Renal pelvis (tissue), 4 donors: ENCODE data around the gene KLHDC8A. TPM values are rescaled to one million over a fixed set of nuclear protein-coding genes. Genes with fewer than 3 reads are reported as not detected.
A peak's percentile ranks its signal among the peaks of the same experiment; 100 is the strongest.

Source experiments
- DNase-seq: peaks from one replicate; pipeline ENCODE4 v3.0.0-alpha.2; 2013
- polyA plus RNA-seq, 3 donors: library from polyadenylated mRNA; unstranded; fragments of 120-200 nt; gene quantifications; one replicate each; pipeline ENCODE4 v1.2.1, GENCODE V29; 2013; ENCODE audit not compliant: insufficient read length in 3 of 3

The KLHDC8A gene
- polyA plus RNA-seq, 3 donors, result 1.9 to 2.1 (median 2.1) TPM

DNA sequence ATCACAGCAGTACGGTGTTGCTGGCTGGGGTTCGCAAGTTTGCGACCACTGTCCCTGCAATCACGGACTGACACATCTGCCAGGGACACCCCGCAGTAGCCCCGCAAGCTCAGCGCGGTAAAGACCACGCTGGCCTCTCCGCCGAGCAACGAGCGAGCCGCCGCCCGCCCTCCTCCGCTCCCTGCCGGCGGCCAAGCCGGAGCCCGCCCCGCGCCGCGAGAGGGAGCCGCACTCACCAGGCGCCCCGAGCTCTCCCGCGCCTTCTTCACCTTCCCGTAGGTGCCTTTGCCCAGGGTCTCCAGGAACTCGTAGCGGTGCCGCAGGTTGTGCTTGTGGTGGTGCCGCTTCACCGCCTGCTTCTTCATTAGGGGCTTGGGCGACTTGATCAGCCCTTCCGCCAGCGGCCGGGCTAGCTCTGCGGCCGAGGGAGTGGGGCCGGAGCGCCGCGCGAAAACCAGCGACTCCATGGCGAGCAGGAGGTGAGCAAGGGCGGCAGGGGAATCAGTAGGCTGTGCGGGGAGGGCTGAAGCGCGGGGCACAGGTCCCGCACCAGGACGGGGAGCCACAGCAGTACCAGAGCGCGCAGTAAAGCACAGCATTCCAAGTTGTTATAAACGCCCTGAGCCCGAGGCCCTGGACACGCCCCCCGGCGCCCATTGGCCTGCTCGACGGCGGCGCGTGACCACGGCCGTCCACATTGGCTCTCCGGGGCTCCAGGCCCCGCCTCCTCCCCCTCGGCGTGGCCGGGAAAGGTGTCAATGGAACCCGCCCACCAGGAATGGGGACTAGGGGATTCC, 35.4 kb downstream of the KLHDC8A start, which contains the start of gene NUAK2:
NUAK2 (minus strand) TSS at position 584 of the 797 bp plus-strand sequence; CDS start at position 467, 117 bp downstream.
- DNase-seq, result peak; percentile 92

DNA sequence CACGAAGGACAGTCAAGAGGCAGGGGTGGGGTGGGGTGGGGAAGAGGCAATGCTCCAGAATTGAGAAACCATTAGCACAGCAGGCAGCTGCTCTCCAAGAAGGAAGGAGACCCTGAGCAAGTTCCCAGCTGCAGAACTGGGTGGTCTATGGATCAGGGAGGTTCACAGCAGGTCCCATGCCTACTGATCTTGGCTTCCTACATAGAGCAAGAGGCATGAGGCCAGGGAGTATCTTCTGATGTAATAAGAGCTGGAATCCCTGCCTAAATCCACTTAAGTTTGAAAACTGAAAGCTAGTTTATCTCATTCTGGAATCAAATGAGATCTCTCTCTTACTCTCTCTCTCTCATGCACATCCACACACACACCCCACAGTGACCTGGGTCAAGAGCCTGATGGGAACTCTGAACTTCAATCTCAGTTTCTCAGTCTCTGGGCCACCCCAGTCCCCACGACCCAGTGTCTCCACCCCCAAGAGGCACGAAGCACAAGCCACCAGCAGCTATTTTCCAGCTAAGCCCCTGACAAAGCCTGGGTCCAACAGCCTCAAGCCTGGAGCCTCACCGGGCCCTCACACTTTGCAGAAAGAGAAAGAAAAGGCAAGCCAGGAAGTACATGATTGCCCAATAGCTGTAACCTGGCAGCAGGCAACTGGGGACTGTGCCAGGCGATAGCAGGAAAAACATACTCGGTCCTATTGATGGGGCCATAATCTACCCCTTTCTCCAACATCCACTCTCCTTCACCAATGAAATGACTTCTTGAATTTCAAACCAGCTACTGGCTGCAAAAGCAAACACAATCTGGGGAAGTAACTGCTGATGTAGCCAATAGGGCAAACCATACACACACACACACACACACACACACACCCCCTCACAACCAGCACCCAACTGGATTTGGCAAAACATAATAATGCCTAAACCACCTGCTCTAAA, 37.4 kb downstream of the KLHDC8A start:
- no peak for DNase-seq

DNA sequence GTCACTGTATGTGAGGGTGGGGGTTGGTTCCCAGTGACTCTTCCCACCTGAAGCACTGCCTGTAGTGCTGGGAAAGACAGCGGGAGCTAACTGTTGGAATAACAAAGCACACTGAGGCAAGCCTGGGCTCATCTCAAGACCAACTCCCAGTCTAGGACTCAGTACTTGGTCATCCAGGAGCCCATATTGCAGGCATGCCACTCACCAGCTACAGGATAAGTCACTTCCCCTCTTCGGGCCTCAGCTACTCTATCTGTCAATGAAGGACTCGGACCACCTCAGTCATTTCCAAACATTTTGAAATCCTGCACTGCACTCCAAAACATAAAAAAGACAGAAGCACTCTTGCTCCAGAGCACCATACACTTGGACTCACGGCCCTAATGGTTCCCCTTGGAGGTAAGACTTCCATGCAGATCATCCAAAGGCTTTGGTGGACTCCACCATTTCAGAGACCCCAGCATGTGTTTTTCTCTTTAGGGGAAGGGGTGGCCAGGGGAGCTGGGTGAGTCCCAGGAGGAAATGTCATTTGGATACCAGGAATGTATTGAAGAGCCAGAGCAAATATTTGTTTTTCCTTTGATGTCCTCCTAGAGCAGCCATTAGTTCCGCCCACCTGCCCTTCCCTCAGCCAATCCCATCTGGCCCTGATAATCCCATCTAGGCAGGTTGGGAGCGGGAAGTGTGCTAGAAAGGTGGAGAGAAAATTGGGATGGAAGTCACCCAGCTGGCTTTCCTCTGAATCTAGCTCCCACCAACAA, 38.3 kb downstream of the KLHDC8A start:
- no peak for DNase-seq

DNA sequence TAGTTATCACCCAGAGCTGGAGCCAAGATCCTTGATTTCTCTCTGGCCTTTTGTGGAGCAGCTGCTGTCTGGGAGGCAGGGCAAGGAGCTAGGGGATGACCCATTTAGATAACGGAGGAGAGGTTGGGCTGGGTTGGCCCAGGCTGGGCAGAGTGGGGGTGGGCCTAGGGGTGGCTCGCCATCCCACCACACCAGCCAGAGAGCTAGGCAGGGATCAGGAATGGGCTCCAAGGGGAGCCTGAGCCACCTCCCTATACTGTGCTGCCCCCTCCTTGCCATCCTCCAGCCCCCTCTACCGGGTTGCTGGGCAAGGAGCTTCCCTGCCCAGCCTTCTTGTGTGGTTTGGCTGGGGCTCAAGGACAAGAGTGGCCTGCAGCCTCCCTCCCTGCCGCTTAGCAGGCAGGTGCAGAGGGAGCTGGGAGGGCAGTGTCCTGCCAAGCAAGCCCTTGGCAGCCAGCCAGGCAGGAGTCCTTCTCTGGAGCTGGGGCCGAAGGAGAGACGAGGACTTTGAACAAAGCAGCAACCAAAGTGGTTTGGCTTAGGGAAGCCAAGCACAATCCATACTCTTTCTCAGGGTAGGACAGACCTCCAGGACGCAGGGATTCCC, 39.3 kb downstream of the KLHDC8A start:
- DNase-seq, result peak; percentile 69

DNA sequence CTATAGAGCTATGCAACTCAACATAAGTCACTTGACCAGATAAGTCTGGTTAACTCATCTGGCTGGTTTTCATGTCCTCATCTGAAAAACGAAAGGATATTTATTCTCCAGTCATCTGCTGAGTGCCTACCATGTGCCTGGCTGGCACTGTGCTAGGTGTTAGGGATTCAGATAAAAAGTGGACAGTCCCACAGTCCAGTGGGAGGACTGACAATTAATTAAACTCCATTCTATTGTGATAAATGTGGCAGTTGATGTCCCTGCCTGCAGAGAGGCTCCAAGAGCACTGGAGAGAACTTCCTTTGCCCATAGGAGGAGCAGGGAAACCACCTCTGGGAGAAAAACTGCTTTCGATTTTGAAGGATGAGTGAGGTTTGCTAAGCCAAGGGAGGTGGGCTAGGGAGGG, 40.6 kb downstream of the KLHDC8A start:
- DNase-seq, result no peak

DNA sequence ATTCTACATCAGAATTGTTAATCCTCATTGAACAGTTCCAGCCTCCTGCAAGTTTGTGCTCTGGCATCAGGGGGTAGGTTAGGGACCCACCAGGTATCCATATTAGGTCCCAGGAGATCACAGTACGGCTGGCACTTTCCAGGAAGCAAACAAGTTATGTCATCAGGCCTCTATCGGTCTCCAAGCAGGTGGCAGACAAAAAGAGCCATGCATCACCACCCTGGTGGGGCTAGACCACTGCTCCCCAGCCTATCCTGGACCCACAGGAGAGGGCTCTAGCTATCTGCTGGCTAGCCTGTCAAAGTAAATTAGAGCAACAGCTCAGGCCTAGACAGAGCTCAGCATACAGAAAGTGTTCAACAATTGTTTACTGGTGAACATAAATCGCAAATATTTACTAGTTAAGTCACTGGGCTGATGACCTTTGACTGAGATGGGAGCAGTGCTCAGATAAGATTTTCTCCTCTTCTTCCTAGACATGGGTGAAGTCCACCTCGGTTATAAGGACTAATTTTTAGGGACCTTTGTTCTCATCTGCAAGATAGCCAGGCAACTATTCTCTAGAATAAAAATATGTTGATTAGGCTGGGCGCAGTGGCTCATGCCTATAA, 41.6 kb downstream of the KLHDC8A start:
- DNase-seq, result no peak

DNA sequence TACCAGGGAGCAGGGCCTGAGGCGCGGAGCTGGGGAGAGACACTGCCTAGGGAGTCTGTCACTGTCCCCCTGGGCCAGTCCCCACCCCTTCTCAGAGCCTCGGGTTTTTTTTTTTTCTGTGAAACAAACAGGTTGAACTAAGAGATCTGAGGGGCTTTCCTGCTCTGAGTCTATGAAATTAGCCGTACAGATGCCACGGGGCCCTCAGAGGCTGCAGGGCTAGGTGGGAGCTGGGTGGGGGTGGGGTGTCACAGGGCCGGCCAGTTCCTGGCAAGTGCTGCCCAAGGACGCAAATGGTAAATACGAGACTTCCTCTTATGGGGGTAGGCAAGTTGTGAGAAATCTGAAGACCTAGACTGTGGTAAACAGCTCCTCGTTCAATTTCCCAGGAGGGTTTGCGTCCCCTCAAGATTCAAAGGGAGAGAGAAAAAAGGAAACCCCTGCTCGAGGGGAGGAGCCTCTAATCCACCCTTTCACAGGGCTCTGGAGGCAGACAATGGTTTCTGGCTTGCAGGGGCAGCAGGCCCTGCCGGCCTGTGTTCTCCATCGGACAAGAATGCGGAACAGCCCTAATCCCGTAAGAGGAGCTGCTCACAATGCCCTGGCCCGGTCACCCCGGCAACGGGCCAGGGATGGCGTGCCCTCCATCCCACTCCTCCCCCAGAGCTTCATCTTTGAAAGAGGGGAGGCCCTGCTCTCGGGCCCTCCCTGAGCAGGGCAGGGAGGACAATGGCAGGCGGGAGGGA, 43.0 kb downstream of the KLHDC8A start:
- peak; percentile 68 for DNase-seq

DNA sequence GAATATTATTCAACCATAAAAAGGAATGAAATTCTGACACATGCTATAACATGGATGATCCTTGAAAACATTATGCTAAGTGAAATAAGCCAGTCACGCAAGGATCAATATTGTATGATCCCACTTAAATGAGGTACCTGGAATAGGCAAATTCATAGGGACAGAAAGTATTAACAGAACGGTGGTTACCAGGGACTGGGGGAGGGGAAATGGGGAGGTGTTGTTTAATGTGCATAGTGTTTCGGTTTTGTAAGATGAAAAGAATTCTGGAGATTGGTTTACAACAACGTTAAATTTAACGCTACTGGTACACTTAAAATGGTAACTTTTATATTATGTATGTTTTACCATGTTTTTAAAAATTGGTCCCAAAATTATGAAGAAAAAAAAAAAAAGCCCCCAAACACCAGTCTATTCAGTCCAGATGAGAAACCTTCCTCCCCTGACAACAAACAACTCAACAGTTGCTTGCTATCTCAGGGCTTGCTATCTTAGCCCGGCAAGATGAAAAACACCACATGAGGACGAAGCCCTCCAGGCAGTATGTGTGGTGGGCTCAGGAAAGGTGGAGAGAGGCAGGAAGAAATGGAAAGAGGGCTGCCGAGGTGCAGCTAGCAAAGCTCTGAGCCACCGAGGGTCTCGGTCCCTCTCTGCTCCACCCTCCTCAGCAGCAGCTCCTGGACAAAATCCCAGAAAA, 43.7 kb downstream of the KLHDC8A start:
- no peak for DNase-seq

DNA sequence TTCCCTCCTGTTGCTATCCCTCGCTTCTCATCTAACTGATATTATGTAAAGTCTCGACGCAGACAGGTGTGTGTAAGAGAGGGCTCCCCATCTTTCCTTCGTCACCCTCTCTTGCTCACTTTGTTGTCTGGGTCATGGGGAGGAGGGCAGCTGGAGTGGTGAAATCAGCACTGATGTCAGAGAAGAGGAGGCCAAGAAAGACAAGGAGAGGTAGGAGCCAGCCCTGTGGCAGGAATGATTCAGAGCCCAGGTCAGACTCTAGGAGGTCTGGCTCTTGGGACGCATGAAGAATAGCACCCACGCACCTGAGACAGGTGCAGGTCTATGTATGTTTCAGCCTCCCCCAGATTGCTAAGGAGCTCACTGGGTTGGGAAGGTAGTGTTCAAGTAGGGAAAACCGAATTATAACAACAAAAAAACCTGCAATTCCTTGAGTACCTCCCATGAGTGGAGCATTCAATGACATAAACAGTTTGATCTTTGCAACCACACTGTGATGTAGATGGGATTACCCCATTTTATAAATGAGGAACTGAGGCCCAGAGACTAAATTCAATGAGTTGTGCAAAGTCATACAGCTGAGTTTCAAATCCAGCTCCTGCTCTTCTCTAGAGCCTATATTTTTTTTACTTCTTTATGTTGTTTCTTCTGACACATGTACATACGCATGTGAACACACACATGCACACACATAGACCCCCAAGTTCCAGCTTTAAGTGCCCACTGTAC, 45.6 kb downstream of the KLHDC8A start:
- no peak for DNase-seq

DNA sequence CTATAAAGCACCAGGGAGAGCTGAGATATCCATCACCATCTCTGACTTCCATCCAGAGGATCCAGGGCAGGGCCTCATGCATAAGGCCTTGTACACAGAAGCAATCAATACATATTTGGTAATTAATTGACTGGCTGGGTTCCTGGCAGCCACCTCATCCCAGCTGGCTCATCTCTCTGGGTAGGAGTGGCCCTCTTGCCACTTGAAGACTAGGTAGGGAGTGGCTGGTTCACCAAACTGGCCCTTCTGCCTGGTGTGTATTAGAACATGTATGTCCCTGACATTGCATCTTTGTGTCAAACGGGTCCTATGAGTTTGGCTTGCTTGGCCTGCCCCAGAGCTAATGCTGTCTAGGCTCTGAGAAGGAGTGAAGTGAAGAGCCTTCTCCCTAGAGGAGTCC, 47.0 kb downstream of the KLHDC8A start:
- DNase-seq, result no peak

DNA sequence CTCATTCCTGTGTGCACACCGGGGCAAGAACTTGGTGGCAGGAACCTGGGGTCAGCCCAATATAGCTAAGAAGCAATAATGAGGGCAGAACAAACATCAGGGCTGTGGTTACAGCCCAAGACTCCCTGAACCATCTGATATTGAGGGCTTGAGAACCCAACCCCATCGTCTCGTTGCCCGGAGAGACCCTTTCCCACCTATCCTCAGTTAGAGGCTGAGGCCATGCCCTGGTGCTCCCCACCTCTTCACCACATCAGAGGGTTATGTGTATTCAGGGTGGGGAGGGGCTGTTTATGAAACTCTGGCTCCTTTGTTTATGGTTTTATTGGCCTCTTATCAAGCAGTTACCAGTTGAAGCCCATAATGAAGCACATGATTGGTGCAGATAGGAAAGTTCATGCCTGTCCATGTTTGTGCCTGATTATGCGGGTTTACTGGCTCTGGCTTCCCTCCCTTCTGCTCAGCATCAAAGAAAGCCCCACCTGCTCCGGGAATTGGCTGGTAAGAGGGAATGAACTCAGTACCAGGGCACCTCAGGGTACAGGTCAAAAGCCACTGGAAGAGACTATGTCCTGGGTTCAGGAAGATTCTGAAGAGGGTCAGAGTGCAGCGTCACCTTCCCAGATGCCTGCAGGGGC, 49.7 kb downstream of the KLHDC8A start:
- no peak for DNase-seq

DNA sequence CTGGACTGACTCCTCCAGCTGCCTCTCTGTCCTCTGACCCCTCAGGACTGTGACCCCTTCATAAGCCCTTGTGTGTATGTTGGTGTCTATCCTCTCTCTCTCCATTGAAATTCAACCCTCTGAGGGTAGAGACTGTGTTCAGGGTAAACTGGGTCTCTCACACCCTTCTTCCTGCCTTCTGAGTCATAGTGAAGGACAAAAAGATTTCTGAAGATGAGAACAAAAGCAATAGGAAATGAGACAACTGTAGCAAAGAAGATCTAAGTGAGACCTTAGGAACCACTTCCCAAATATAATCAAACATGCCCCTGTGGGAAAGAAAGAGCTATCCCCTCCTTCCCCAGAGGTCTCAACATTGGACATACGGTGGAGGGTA, 52.0 kb downstream of the KLHDC8A start:
- DNase-seq, result no peak

DNA sequence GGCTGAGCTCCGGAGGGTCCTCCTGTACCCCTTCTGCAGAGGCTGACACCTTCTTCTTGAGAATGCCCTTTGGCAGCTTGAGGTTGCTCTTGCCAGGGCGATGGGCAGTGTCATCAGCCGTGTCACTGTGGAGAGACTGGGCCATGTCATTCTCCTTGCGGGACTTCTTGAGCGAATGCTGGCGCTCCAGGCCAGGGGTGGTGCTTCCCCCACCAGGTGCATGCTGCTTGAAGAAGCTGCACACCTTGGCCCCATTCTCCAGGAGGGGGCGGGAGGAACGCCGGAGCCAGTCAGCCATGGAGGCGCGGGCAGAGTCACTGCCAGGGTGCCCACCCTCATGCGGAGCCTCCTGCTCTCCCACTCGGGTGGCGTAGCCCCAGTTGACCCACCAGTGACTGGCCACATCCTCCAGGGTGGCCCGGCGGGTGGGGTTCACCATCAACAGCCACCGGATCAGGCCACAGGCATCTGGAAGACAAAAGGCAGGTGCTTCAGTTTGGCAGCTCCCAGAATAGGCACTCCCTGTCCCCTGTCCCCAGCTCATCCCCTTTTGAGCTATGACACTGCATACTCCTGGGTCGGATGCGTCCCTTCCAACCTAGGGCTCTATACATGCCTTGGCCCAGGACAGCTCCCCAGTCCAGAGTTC, 52.6 kb downstream of the KLHDC8A start:
- DNase-seq, result no peak

DNA sequence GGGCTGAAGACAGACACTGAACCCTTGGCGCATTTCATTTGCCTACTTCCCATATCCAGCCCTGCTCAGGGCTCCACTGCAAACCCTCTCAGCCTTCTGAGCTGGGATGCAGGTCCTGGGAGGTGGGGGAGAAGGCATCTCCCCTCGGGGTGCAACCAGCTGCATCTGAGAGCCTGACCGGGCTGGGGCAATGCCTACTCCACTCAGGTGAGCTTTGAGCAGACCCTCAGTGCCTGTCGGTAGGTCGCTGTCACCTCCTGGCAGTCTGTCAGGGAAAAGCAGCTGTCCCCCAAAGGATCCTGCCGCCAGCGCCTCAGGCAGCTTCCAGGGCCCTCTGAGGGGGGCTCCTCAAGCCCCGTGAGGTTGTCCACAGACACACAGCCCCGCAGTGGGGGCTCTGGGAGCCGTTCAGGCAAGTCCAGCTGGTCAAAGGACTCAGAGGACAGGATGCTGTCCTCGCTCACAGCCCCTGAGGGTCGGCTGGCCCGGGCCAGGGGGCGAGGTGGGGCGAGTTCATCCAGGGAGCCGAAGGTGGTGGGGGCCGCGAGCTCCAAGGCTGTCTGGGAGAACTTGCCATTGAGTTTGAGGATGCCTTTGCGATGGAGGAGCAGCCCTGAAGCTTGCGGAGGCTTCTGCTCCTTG, 53.4 kb downstream of the KLHDC8A start:
- no peak for DNase-seq

DNA sequence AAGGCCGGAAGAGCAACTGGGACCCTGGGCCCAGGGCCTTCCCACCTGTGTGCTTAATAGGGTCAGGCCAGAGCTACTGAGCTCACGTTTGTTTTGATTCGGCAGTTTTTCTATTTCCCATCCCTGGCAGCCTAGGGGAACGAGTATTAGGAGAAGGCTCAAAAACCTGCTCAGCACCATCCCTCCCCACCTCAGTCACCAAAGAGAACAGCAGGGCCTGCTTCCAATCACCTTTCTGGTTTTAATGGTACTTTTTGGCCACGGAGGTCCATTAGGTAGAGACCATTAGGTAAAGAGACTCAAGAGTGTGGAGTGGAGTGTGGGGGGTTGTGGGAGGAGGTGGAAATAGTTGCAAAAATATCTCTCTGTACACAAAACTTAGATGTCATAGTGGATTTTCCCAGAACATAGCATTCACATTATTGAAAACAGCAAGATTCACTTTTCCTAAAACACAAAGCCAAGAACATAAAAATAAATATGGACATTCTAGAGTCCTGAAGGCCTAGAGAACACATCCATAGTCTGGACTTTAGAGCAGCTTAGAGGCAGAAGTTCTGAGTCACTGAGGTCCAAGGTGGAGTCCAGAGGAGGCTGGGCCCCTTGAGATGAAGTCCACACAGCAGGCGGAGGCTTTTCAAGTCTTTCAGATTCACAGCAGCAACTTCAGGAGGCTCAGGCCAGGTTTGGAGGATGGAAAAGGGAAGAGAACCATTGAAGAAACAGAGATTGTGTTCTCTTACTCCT, 54.7 kb downstream of the KLHDC8A start:
- no peak for DNase-seq

DNA sequence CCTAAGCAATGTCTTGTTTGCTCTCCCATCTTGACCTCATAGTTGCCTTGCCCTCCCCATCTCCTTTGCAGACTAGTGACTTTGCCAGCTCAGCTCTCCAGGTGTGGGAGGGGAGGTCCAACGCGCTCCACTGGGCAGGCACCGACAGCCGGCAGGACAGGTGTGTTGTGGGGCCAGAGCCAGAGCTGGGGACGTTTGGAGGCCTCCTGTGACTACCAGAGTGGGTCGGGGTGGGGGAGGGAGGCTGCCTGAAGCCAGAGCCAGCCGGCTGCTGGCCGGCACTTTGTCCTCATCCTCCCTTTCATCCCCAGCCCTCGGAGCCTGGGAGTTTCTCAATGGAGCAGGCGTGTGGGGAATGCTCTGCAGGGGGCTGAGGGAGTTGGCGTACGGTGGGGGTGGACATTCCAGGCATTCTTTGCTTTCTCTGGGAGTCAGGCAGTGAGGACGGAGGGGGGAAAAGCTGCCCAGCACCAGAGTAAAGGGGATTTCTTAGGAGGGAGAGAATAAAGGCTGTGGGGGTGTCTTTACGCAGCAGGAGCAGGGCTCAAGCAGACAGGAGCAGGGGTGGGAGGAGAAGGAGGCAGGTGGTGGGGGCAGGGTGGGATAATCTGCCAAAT, 55.4 kb downstream of the KLHDC8A start:
- DNase-seq, result peak; percentile 94
